ENCODE results near the gene UPF2.

- TF ChIP-seq CTCF (IDR thresholded peaks at IDR 0.05) (no peak), EZH2 (IDR thresholded peaks at IDR 0.05; ENCODE audit: borderline replicate concordance, insufficient read depth, low read depth, low read length, poor library complexity, severe bottlenecking) (no peak)
These were observed 6.4 kb downstream of the UPF2 start for GRCh38 chr10:12036073-12036655.

All from B cell (primary cell).